Lower leg skin (tissue), 4 donors: ENCODE measurements around the gene CX3CR1. TPM values are rescaled to one million over a fixed set of nuclear protein-coding genes. Genes with fewer than 3 reads are reported as not detected.
"Not testable (repeated sequence)": the region's sequence is repeated elsewhere in the genome, so short reads cannot be mapped to it uniquely, and the experiment has no call there.

Source experiments
- DNase-seq, 2 donors: peaks; one replicate each; pipeline ENCODE4 v3.0.0-alpha.2; 2019; ENCODE audit warnings: low spot score in 2 of 2
- H3K4me3 ChIP-seq: fragments of 200-600 bp; sonication (generic); 2 replicates; pipeline ENCODE4 v1.5.1; 2017; ENCODE audit warnings: mild to moderate bottlenecking, low read depth; ENCODE audit not compliant: poor library complexity, severe bottlenecking
- CTCF ChIP-seq, 3 donors: fragments of 450-650 bp; IDR thresholded peaks; one replicate each; pipeline ENCODE4 v1.5.1; 2016; ENCODE audit warnings: antibody characterized with exemption in 3 of 3, mild to moderate bottlenecking in 3 of 3, moderate library complexity in 2 of 3
- POLR2A ChIP-seq, 2 donors: fragments of 450-650 bp; IDR thresholded peaks; one replicate each; pipeline ENCODE4 v1.6.1; 2016 to 2017; ENCODE audit warnings: antibody characterized with exemption in 2 of 2, mild to moderate bottlenecking in 1 of 2, moderate library complexity in 1 of 2
- whole genome bisulfite sequencing, 2 donors: methylation state at CpG; one replicate each; pipeline ENCODE4 v1.1.5; 2018; 5-methylcytosine and 5-hydroxymethylcytosine counted together
- intact Hi-C: fragments of 100-400 bp; cut with DNase I; formaldehyde crosslinking; loops from one replicate; pipeline ENCODE4 v1.15.0; 2023; ENCODE audit warnings: low total_unique reads
- total RNA-seq, 4 donors: library from RNA; depleted of rRNA; stranded (reverse); fragments of >200 nt; gene quantifications; one replicate each; pipeline ENCODE4 v1.1.0, GENCODE V29; 2016

Gene CX3CR1
- total RNA-seq, 4 donors from 2014 or later = 0.23 to 1.5 (median 0.97) TPM

- intact Hi-C loops = no loop called here
- no peak for TF ChIP-seq CTCF (IDR thresholded peaks at IDR 0.05)
- no peak for TF ChIP-seq POLR2A (IDR thresholded peaks at IDR 0.05)
- DNase-seq = no peak
- H3K4me3 ChIP-seq = no peak overlapping the region
- 27 to 28% methylated on average over 2 of the region's 2 CpGs for WGBS, 2 donors
Observed at GRCh38 chr3:39234651-39235050, 45.2 kb downstream of the CX3CR1 start.

- WGBS, 2 donors = 45% methylated on average over 3 of the region's 3 CpGs
- DNase-seq = no peak
- TF ChIP-seq POLR2A (IDR thresholded peaks at IDR 0.05) = no peak
- TF ChIP-seq CTCF (IDR thresholded peaks at IDR 0.05) = no peak
Observed at GRCh38 chr3:39232859-39233258, 47.0 kb downstream of the CX3CR1 start.

GRCh38 chr3:39230453-39230852 lies 49.4 kb downstream of the CX3CR1 start:
- 90 to 92% methylated on average over 1 of the region's 1 CpG for WGBS, 2 donors
- no peak overlapping the region for H3K4me3 ChIP-seq
- TF ChIP-seq POLR2A (IDR thresholded peaks at IDR 0.05) (no peak), CTCF (IDR thresholded peaks at IDR 0.05) (no peak)
- intact Hi-C loops = no loop called here
- DNase-seq = no peak

More at GRCh38 chr3:39232859-39233258, 47.0 kb downstream of the CX3CR1 start:
- intact Hi-C loops = no loop called here
- no peak overlapping the region for H3K4me3 ChIP-seq

GRCh38 chr3:39228496-39228895 lies 51.3 kb downstream of the CX3CR1 start:
- 78 to 79% methylated on average over 4 of the region's 4 CpGs for WGBS, 2 donors
- H3K4me3 ChIP-seq = no peak overlapping the region
- intact Hi-C loops = no loop called here
- no peak for DNase-seq
- TF ChIP-seq POLR2A (IDR thresholded peaks at IDR 0.05) = no peak
- TF ChIP-seq CTCF (IDR thresholded peaks at IDR 0.05) = no peak

- DNase-seq, intact Hi-C loops, H3K4me3 ChIP-seq: not testable (repeated sequence)
- WGBS, 2 donors = 93 to 100% methylated on average over 12 to 18 of the region's 32 CpGs
Observed at GRCh38 chr3:39227596-39227995, 52.2 kb downstream of the CX3CR1 start.

- TF ChIP-seq CTCF (IDR thresholded peaks at IDR 0.05) (no peak), POLR2A (IDR thresholded peaks at IDR 0.05) (no peak)
- no peak overlapping the region for H3K4me3 ChIP-seq
- no peak for DNase-seq
- WGBS, 2 donors = 60 to 65% methylated on average over 3 of the region's 3 CpGs
- intact Hi-C loops = no loop called here
Observed at GRCh38 chr3:39226106-39226741, 53.6 kb downstream of the CX3CR1 start.
